B cell (primary cell): ENCODE measurements around the gene ACER1.

Experiments used
- CTCF ChIP-seq: fragments of 200-600 bp; IDR thresholded peaks from one replicate; pipeline ENCODE4 v1.8.0; 2022; ENCODE audit warnings: antibody characterized with exemption, mild to moderate bottlenecking
- EZH2 ChIP-seq: IDR thresholded peaks from 2 replicates; pipeline ENCODE4 v1.6.1; 2012; ENCODE audit warnings: borderline replicate concordance, low read depth, mild to moderate bottlenecking, moderate library complexity, low read length; ENCODE audit not compliant: insufficient read depth, poor library complexity, severe bottlenecking

- no peak for TF ChIP-seq CTCF
- no peak for TF ChIP-seq EZH2
These were observed 46.7 kb downstream of the ACER1 start for GRCh38 chr19:6286676-6287075.
